HG03378 (cell line): ENCODE results near the gene NRGN.

Experiments used
- ATAC-seq: cut with Tn5 transposase; IDR thresholded peaks from one replicate; pipeline ENCODE4 v1.9.1; 2021; ENCODE audit warnings: mild to moderate bottlenecking, moderate library complexity; ENCODE audit not compliant: unreplicated experiment

NRGN gene

GRCh38 chr11:124739479-124740276 is at the start of gene NRGN:
Gene NRGN, plus strand, starts transcription at chr11:124739942. Its CDS starts 143 bp downstream, at chr11:124740085.
- ATAC-seq = peak; percentile 77

GRCh38 chr11:124693142-124693541 is 46.6 kb upstream of the NRGN start:
- no peak for ATAC-seq

GRCh38 chr11:124699547-124699946 is 40.2 kb upstream of the NRGN start:
- ATAC-seq = no peak

GRCh38 chr11:124700028-124700427 is 39.7 kb upstream of the NRGN start:
- no peak for ATAC-seq

- no peak for ATAC-seq
Observed at GRCh38 chr11:124707829-124708228, 31.9 kb upstream of the NRGN start.

GRCh38 chr11:124712392-124712791 is 27.4 kb upstream of the NRGN start:
- no peak for ATAC-seq

- ATAC-seq = no peak
Observed at GRCh38 chr11:124716591-124716990, 23.2 kb upstream of the NRGN start.

- ATAC-seq = peak; percentile 53
Observed at GRCh38 chr11:124717421-124717785, 22.3 kb upstream of the NRGN start.

- ATAC-seq = no peak
Observed at GRCh38 chr11:124717786-124718651, 21.7 kb upstream of the NRGN start.

- ATAC-seq = no peak
Observed at GRCh38 chr11:124718801-124719200, 20.9 kb upstream of the NRGN start.

GRCh38 chr11:124719534-124719933 is 20.2 kb upstream of the NRGN start:
- no peak for ATAC-seq

- no peak for ATAC-seq
Observed at GRCh38 chr11:124722176-124722575, 17.6 kb upstream of the NRGN start.

GRCh38 chr11:124724979-124725718 is 14.6 kb upstream of the NRGN start:
- peak; percentile 96 for ATAC-seq

GRCh38 chr11:124725719-124726105 is 14.0 kb upstream of the NRGN start:
- peak; percentile 11 for ATAC-seq

- no peak for ATAC-seq
Observed at GRCh38 chr11:124727474-124727873, 12.3 kb upstream of the NRGN start.

GRCh38 chr11:124728134-124728533 is 11.6 kb upstream of the NRGN start:
- ATAC-seq = no peak

GRCh38 chr11:124729571-124729970 is 10.2 kb upstream of the NRGN start:
- ATAC-seq = no peak

- no peak for ATAC-seq
Observed at GRCh38 chr11:124732230-124732629, 7.5 kb upstream of the NRGN start.

GRCh38 chr11:124736736-124737135 is 3.0 kb upstream of the NRGN start:
- ATAC-seq = no peak

GRCh38 chr11:124737638-124738305 is 2.0 kb upstream of the NRGN start:
- ATAC-seq = no peak
